Osteocyte (in vitro differentiated cells): ENCODE data around the gene EEF2K. TPM values are rescaled to one million over a fixed set of nuclear protein-coding genes. Genes with fewer than 3 reads are reported as not detected.
"Not testable (repeated sequence)": the region's sequence is repeated elsewhere in the genome, so short reads cannot be mapped to it uniquely, and the experiment has no call there.

ENCODE experiments used
- DNase-seq: peaks from one replicate; pipeline ENCODE4 v3.0.0; 2021; ENCODE audit warnings: mixed read lengths; ENCODE audit not compliant: unreplicated experiment; ENCODE audit errors: extremely low spot score
- H3K27ac Mint-ChIP-seq: one replicate; pipeline ENCODE4 v1.8.0; 2021; ENCODE audit warnings: mild to moderate bottlenecking, mixed read lengths; ENCODE audit not compliant: unreplicated experiment
- H3K27me3 Mint-ChIP-seq: one replicate; pipeline ENCODE4 v1.8.0; 2021; ENCODE audit warnings: mixed read lengths; ENCODE audit not compliant: unreplicated experiment
- H3K36me3 Mint-ChIP-seq: one replicate; pipeline ENCODE4 v1.8.0; 2021; ENCODE audit warnings: mixed read lengths; ENCODE audit not compliant: unreplicated experiment
- H3K4me1 Mint-ChIP-seq: one replicate; pipeline ENCODE4 v1.8.0; 2021; ENCODE audit warnings: mixed read lengths; ENCODE audit not compliant: unreplicated experiment
- H3K4me3 Mint-ChIP-seq: one replicate; pipeline ENCODE4 v1.8.0; 2021; ENCODE audit warnings: mild to moderate bottlenecking, moderate library complexity, mixed read lengths; ENCODE audit not compliant: unreplicated experiment
- H3K9me3 Mint-ChIP-seq: one replicate; pipeline ENCODE4 v1.8.0; 2021; ENCODE audit warnings: mixed read lengths; ENCODE audit not compliant: unreplicated experiment
- CTCF ChIP-seq: fragments of 200-600 bp; sonication (generic); IDR thresholded peaks from 2 replicates; pipeline ENCODE4 v1.5.0; 2021; ENCODE audit warnings: antibody characterized with exemption, mild to moderate bottlenecking, moderate library complexity
- total RNA-seq: library from RNA; stranded (reverse); gene quantifications from 2 replicates; pipeline ENCODE4 v1.2.1, GENCODE V29; 2021

Gene EEF2K
- total RNA-seq, 1 donor from 2014 or later: 23.8 TPM

- no peaks in the 10 kb centered on the region for H3K27me3 Mint-ChIP-seq
- no peak for TF ChIP-seq CTCF
- no peak overlapping the region for H3K4me3 Mint-ChIP-seq
- H3K4me1 Mint-ChIP-seq: peaks cover 19% of the 10 kb centered on the region
- H3K9me3 Mint-ChIP-seq: no peaks in the 10 kb centered on the region
- no peak overlapping the region for H3K27ac Mint-ChIP-seq
- H3K36me3 Mint-ChIP-seq: peaks cover 13% of the 10 kb centered on the region
- no peak for DNase-seq
Observed at GRCh38 chr16:22213801-22214200, 7.7 kb downstream of the EEF2K start.

- no peak for TF ChIP-seq CTCF
- H3K4me3 Mint-ChIP-seq: no peak overlapping the region
- no peak overlapping the region for H3K27ac Mint-ChIP-seq
- peaks cover 14% of the 10 kb centered on the region for H3K4me1 Mint-ChIP-seq
- no peak for DNase-seq
- no peaks in the 10 kb centered on the region for H3K9me3 Mint-ChIP-seq
- H3K27me3 Mint-ChIP-seq: no peaks in the 10 kb centered on the region
- peaks cover 13% of the 10 kb centered on the region for H3K36me3 Mint-ChIP-seq
Observed at GRCh38 chr16:22214402-22214801, 8.3 kb downstream of the EEF2K start.

- H3K27me3 Mint-ChIP-seq: no peaks in the 10 kb centered on the region
- no peak for TF ChIP-seq CTCF
- no peaks in the 10 kb centered on the region for H3K9me3 Mint-ChIP-seq
- H3K36me3 Mint-ChIP-seq: peaks cover 13% of the 10 kb centered on the region
- H3K4me1 Mint-ChIP-seq: peaks cover 9% of the 10 kb centered on the region
- no peak overlapping the region for H3K27ac Mint-ChIP-seq
- DNase-seq: no peak
- no peak overlapping the region for H3K4me3 Mint-ChIP-seq
Observed at GRCh38 chr16:22214889-22215288, 8.8 kb downstream of the EEF2K start.

GRCh38 chr16:22216191-22216831 is 10.2 kb downstream of the EEF2K start:
- DNase-seq: no peak
- no peaks in the 10 kb centered on the region for H3K9me3 Mint-ChIP-seq
- peaks cover 1% of the 10 kb centered on the region for H3K4me1 Mint-ChIP-seq
- H3K36me3 Mint-ChIP-seq: peaks cover 13% of the 10 kb centered on the region
- H3K27ac Mint-ChIP-seq: no peak overlapping the region
- no peaks in the 10 kb centered on the region for H3K27me3 Mint-ChIP-seq
- no peak for TF ChIP-seq CTCF
- no peak overlapping the region for H3K4me3 Mint-ChIP-seq

- not testable (repeated sequence) for H3K4me3 Mint-ChIP-seq, H3K27ac Mint-ChIP-seq, H3K27me3 Mint-ChIP-seq, DNase-seq, H3K4me1 Mint-ChIP-seq, H3K9me3 Mint-ChIP-seq
- peaks cover 13% of the 10 kb centered on the region for H3K36me3 Mint-ChIP-seq
Observed at GRCh38 chr16:22216832-22217225, 10.8 kb downstream of the EEF2K start.
